Subcutaneous abdominal adipose tissue (tissue), 5 donors: Measurements from ENCODE around the gene FPR2.
A peak's percentile ranks its signal among the peaks of the same experiment; 100 is the strongest.

ENCODE experiments used
- H3K27ac ChIP-seq: one replicate; pipeline ENCODE4 v1.7.0; 2013; ENCODE audit warnings: low read depth, mild to moderate bottlenecking, inconsistent platforms, low read length, moderate library complexity
- H3K27me3 ChIP-seq, 5 donors: one replicate each; pipeline ENCODE4 v1.7.0; 2013; ENCODE audit warnings: low read length in 5 of 5, inconsistent platforms in 1 of 5; ENCODE audit not compliant: control insufficient read depth in 5 of 5, insufficient read depth in 4 of 5
- H3K36me3 ChIP-seq, 5 donors: one replicate each; pipeline ENCODE4 v1.7.0; 2013; ENCODE audit warnings: low read length in 5 of 5; ENCODE audit not compliant: control insufficient read depth in 5 of 5, insufficient read depth in 5 of 5
- H3K4me1 ChIP-seq, 5 donors: one replicate each; pipeline ENCODE4 v1.7.0; 2013; ENCODE audit warnings: low read length in 5 of 5, mild to moderate bottlenecking in 3 of 5, moderate library complexity in 1 of 5; ENCODE audit not compliant: control insufficient read depth in 5 of 5, insufficient read depth in 5 of 5
- H3K4me3 ChIP-seq, 5 donors: one replicate each; pipeline ENCODE4 v1.7.0; 2013; ENCODE audit warnings: low read length in 5 of 5, low read depth in 1 of 5
- H3K9ac ChIP-seq, 5 donors: one replicate each; pipeline ENCODE4 v1.7.0; 2013; ENCODE audit warnings: low read length in 5 of 5, mild to moderate bottlenecking in 4 of 5, moderate library complexity in 3 of 5
- H3K9me3 ChIP-seq, 5 donors: one replicate each; pipeline ENCODE4 v1.7.0; 2013; ENCODE audit warnings: low read length in 5 of 5; ENCODE audit not compliant: control insufficient read depth in 5 of 5
- donor health status: healthy.
- donor health status: healthy.
- donor health status: healthy.
- donor health status: healthy.
- donor health status: healthy.

The FPR2 gene

GRCh38 chr19:51780270-51780669 lies 19.3 kb downstream of the FPR2 start:
- H3K36me3 ChIP-seq = no peaks in the 10 kb centered on the region
- no peak overlapping the region for H3K9ac ChIP-seq
- H3K27ac ChIP-seq = no peak overlapping the region
- H3K4me1 ChIP-seq = peaks cover 0 to 18% (median 3%) of the 10 kb centered on the region in 5 donors
- H3K27me3 ChIP-seq = peaks cover 0 to 15% (median 0%) of the 10 kb centered on the region in 5 donors
- H3K4me3 ChIP-seq = no peak overlapping the region
- H3K9me3 ChIP-seq = no peaks in the 10 kb centered on the region

- no peak overlapping the region for H3K27ac ChIP-seq
- no peak overlapping the region for H3K4me3 ChIP-seq
- H3K4me1 ChIP-seq = peaks cover 0 to 21% (median 3%) of the 10 kb centered on the region in 5 donors
These were observed 21.0 kb downstream of the FPR2 start for GRCh38 chr19:51781999-51782398.

GRCh38 chr19:51783372-51783771 lies 22.4 kb downstream of the FPR2 start:
- H3K9me3 ChIP-seq = no peaks in the 10 kb centered on the region
- H3K4me1 ChIP-seq = peaks cover 0 to 14% (median 0%) of the 10 kb centered on the region in 5 donors
- no peak overlapping the region for H3K27ac ChIP-seq

More at GRCh38 chr19:51781999-51782398, 21.0 kb downstream of the FPR2 start:
- no peak overlapping the region for H3K9ac ChIP-seq
- H3K27me3 ChIP-seq = peaks cover 0 to 15% (median 0%) of the 10 kb centered on the region in 5 donors
- H3K9me3 ChIP-seq = no peaks in the 10 kb centered on the region
- no peaks in the 10 kb centered on the region for H3K36me3 ChIP-seq

GRCh38 chr19:51784109-51784785 lies 23.3 kb downstream of the FPR2 start:
- no peak overlapping the region for H3K4me3 ChIP-seq
- H3K9ac ChIP-seq = no peak overlapping the region
- no peak overlapping the region for H3K27ac ChIP-seq
- H3K4me1 ChIP-seq = peaks cover 0 to 18% (median 2%) of the 10 kb centered on the region in 5 donors
- H3K9me3 ChIP-seq = no peaks in the 10 kb centered on the region
- H3K27me3 ChIP-seq = peaks cover 0 to 15% (median 1%) of the 10 kb centered on the region in 5 donors
- no peaks in the 10 kb centered on the region for H3K36me3 ChIP-seq

More at GRCh38 chr19:51783372-51783771, 22.4 kb downstream of the FPR2 start:
- Histone ChIP-seq H3K9ac (no peak overlapping the region), H3K27me3 (peaks cover 0 to 15% (median 0%) of the 10 kb centered on the region in 5 donors), H3K36me3 (no peaks in the 10 kb centered on the region), H3K4me3 (no peak overlapping the region)

GRCh38 chr19:51784922-51785690 lies 24.1 kb downstream of the FPR2 start:
- no peak overlapping the region for H3K9ac ChIP-seq
- peak overlapping the region; percentile 19 for H3K27ac ChIP-seq
- peaks cover 0 to 25% (median 4%) of the 10 kb centered on the region in 5 donors for H3K4me1 ChIP-seq
- peak overlapping the region in 1 of 5 donors; percentile 33 for H3K4me3 ChIP-seq
- H3K9me3 ChIP-seq = no peaks in the 10 kb centered on the region
- H3K27me3 ChIP-seq = peaks cover 0 to 12% (median 6%) of the 10 kb centered on the region in 5 donors
- no peaks in the 10 kb centered on the region for H3K36me3 ChIP-seq

- Histone ChIP-seq H3K36me3 (no peaks in the 10 kb centered on the region), H3K4me3 (no peak overlapping the region), H3K27ac (no peak overlapping the region), H3K9me3 (no peaks in the 10 kb centered on the region), H3K9ac (no peak overlapping the region), H3K27me3 (peaks cover 0 to 6% (median 0%) of the 10 kb centered on the region in 5 donors), H3K4me1 (peaks cover 0 to 19% (median 4%) of the 10 kb centered on the region in 5 donors)
These were observed 25.9 kb downstream of the FPR2 start for GRCh38 chr19:51786646-51787494.

- H3K9me3 ChIP-seq = peaks cover 0 to 4% (median 0%) of the 10 kb centered on the region in 5 donors
- no peaks in the 10 kb centered on the region for H3K36me3 ChIP-seq
- H3K4me3 ChIP-seq = no peak overlapping the region
- H3K4me1 ChIP-seq = peaks cover 0 to 19% (median 4%) of the 10 kb centered on the region in 5 donors
- peaks cover 0 to 6% (median 0%) of the 10 kb centered on the region in 5 donors for H3K27me3 ChIP-seq
- H3K27ac ChIP-seq = no peak overlapping the region
- no peak overlapping the region for H3K9ac ChIP-seq
These were observed 27.0 kb downstream of the FPR2 start for GRCh38 chr19:51788029-51788428.

- Histone ChIP-seq H3K9me3 (peaks cover 0 to 5% (median 0%) of the 10 kb centered on the region in 5 donors), H3K9ac (no peak overlapping the region), H3K27me3 (peaks cover 0 to 6% (median 0%) of the 10 kb centered on the region in 5 donors), H3K4me1 (peaks cover 0 to 18% (median 4%) of the 10 kb centered on the region in 5 donors), H3K27ac (no peak overlapping the region), H3K4me3 (no peak overlapping the region), H3K36me3 (no peaks in the 10 kb centered on the region)
These were observed 28.2 kb downstream of the FPR2 start for GRCh38 chr19:51789061-51789795.

GRCh38 chr19:51792932-51793331 lies 32.0 kb downstream of the FPR2 start:
- H3K27me3 ChIP-seq = peaks cover 0 to 12% (median 6%) of the 10 kb centered on the region in 5 donors
- no peak overlapping the region for H3K9ac ChIP-seq
- no peaks in the 10 kb centered on the region for H3K36me3 ChIP-seq

More at GRCh38 chr19:51792932-51793331, 32.0 kb downstream of the FPR2 start:
- Histone ChIP-seq H3K9me3 (peaks cover 0 to 5% (median 0%) of the 10 kb centered on the region in 5 donors), H3K4me3 (no peak overlapping the region), H3K4me1 (peaks cover 0 to 12% (median 4%) of the 10 kb centered on the region in 5 donors), H3K27ac (no peak overlapping the region)
